Trophoblast cell (in vitro differentiated cells and primary cell): ENCODE results near the gene GALNTL6.

Experiments used
- DNase-seq, 2 donors: peaks; one replicate each; pipeline ENCODE4 v3.0.0-alpha.2; 2016
- H2AFZ ChIP-seq: 2 replicates; pipeline ENCODE4 v1.6.1; 2013; ENCODE audit warnings: low read length, moderate library complexity, mild to moderate bottlenecking; ENCODE audit not compliant: insufficient read depth, poor library complexity
- H2AK5ac ChIP-seq: 2 replicates; pipeline ENCODE4 v1.6.1; 2013; ENCODE audit warnings: mild to moderate bottlenecking, low read length
- H2BK120ac ChIP-seq: 2 replicates; pipeline ENCODE4 v1.6.1; 2013; ENCODE audit warnings: low read length, mild to moderate bottlenecking, moderate library complexity; ENCODE audit not compliant: insufficient read depth, poor library complexity
- H2BK12ac ChIP-seq: 2 replicates; pipeline ENCODE4 v1.6.1; 2013; ENCODE audit warnings: mild to moderate bottlenecking, low read length, moderate library complexity
- H2BK5ac ChIP-seq: 2 replicates; pipeline ENCODE4 v1.6.1; 2013; ENCODE audit warnings: low read length, low read depth, moderate library complexity, mild to moderate bottlenecking; ENCODE audit not compliant: poor library complexity
- H3K14ac ChIP-seq: 2 replicates; pipeline ENCODE4 v1.6.1; 2013; ENCODE audit warnings: mild to moderate bottlenecking, low read length
- H3K18ac ChIP-seq: 2 replicates; pipeline ENCODE4 v1.6.1; 2013; ENCODE audit warnings: mild to moderate bottlenecking, low read length
- H3K23ac ChIP-seq: 2 replicates; pipeline ENCODE4 v1.6.1; 2013; ENCODE audit warnings: low read length
- H3K27ac ChIP-seq: 2 replicates; pipeline ENCODE4 v1.5.1; 2013; ENCODE audit warnings: low read depth, mild to moderate bottlenecking, inconsistent platforms, low read length, moderate library complexity
- H3K27me3 ChIP-seq: 2 replicates; pipeline ENCODE4 v1.6.1; 2013; ENCODE audit warnings: inconsistent platforms, mild to moderate bottlenecking, low read length, moderate library complexity; ENCODE audit not compliant: insufficient read depth
- H3K36me3 ChIP-seq, 2 experiments: 1 replicate in 1 of 2; 2 replicates in 1 of 2; pipeline ENCODE4 v1.6.1; 2013; ENCODE audit warnings: low read length in 2 of 2, mild to moderate bottlenecking in 2 of 2, moderate library complexity in 1 of 2; ENCODE audit not compliant: insufficient read depth in 2 of 2, control insufficient read depth in 1 of 2
- H3K4ac ChIP-seq: 2 replicates; pipeline ENCODE4 v1.6.1; 2013; ENCODE audit warnings: low read depth, mild to moderate bottlenecking, low read length, moderate library complexity
- H3K4me1 ChIP-seq, 2 experiments: 1 replicate in 1 of 2; 2 replicates in 1 of 2; pipeline ENCODE4 v1.6.1; 2013; ENCODE audit warnings: low read length in 2 of 2, mild to moderate bottlenecking in 2 of 2, moderate library complexity in 1 of 2; ENCODE audit not compliant: insufficient read depth in 2 of 2, control insufficient read depth in 1 of 2
- H3K4me2 ChIP-seq: 2 replicates; pipeline ENCODE4 v1.6.1; 2013; ENCODE audit warnings: inconsistent platforms, mild to moderate bottlenecking, low read length, moderate library complexity
- H3K4me3 ChIP-seq: 2 replicates; pipeline ENCODE4 v1.5.1; 2013; ENCODE audit warnings: mild to moderate bottlenecking, low read depth, low read length, inconsistent platforms
- H3K79me1 ChIP-seq: one replicate; pipeline ENCODE4 v1.6.1; 2013; ENCODE audit warnings: low read length
- H3K79me2 ChIP-seq: 2 replicates; pipeline ENCODE4 v1.6.1; 2013; ENCODE audit warnings: low read length, mild to moderate bottlenecking; ENCODE audit not compliant: control insufficient read depth, insufficient read depth, poor library complexity
- H3K9ac ChIP-seq: 2 replicates; pipeline ENCODE4 v1.6.1; 2013; ENCODE audit warnings: mild to moderate bottlenecking, low read length
- H3K9me3 ChIP-seq: 2 replicates; pipeline ENCODE4 v1.6.1; 2013; ENCODE audit warnings: low read depth, mild to moderate bottlenecking, control low read depth, inconsistent platforms, low read length; ENCODE audit not compliant: insufficient read depth
- H4K12ac ChIP-seq: 2 replicates; pipeline ENCODE4 v1.6.1; 2013; ENCODE audit warnings: low read depth, mild to moderate bottlenecking, low read length, moderate library complexity
- H4K8ac ChIP-seq: 2 replicates; pipeline ENCODE4 v1.6.1; 2013; ENCODE audit warnings: low read depth, mild to moderate bottlenecking, low read length, moderate library complexity
- H4K91ac ChIP-seq: one replicate; pipeline ENCODE4 v1.6.1; 2013; ENCODE audit warnings: low read depth, mild to moderate bottlenecking, low read length, moderate library complexity
- WGBS: extraction: QIAGEN DNeasy Blood & Tissue Kit; methylation state at CpG from one replicate; pipeline ENCODE4 v1.1.7; 2013; ENCODE audit warnings: missing lambda C conversion rate; ENCODE audit not compliant: insufficient read length, insufficient coverage; ENCODE audit errors: extremely low coverage; 5-methylcytosine and 5-hydroxymethylcytosine counted together

The GALNTL6 gene

DNA sequence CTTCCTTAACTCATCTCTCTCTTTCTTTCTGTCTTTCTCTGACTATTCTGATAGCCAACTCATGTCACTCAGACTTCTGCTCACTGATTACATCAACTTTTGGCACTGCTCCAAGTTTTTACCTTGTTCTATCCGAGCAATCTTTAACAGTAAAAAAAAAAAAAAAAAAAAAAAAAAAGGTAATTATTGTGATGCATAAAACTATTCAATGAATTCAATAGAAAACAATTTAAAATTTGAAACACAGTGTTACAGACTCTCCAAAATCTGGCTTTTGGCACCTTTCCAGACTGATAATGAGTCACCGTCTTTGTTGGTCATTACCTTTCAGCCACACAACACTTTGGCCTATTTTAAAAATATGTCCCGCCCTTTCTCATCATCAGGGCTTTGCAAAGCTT is 229.5 kb downstream of the GALNTL6 start:
- peak; percentile 44 to 79 for DNase-seq
- no peak overlapping the region for H2AFZ ChIP-seq
- H3K4me2 ChIP-seq, result no peak overlapping the region
- no peak overlapping the region for H2AK5ac ChIP-seq
- no peaks in the 10 kb centered on the region for H3K4me1 ChIP-seq
- H3K23ac ChIP-seq, result no peak overlapping the region
- no CpG with 5 or more reads among the region's 3 CpGs for WGBS
- no peak overlapping the region for H2BK5ac ChIP-seq
- no peaks in the 10 kb centered on the region for H3K79me1 ChIP-seq
- H2BK120ac ChIP-seq, result no peak overlapping the region
- no peaks in the 10 kb centered on the region for H3K9me3 ChIP-seq
- H3K27ac ChIP-seq, result no peak overlapping the region
- no peak overlapping the region for H2BK12ac ChIP-seq
- H3K36me3 ChIP-seq, result no peaks in the 10 kb centered on the region
- no peak overlapping the region for H3K18ac ChIP-seq
- H4K8ac ChIP-seq, result no peak overlapping the region
- no peak overlapping the region for H3K4ac ChIP-seq
- no peak overlapping the region for H3K9ac ChIP-seq
- no peak overlapping the region for H4K91ac ChIP-seq
- no peaks in the 10 kb centered on the region for H3K79me2 ChIP-seq
- H4K12ac ChIP-seq, result no peak overlapping the region
- no peaks in the 10 kb centered on the region for H3K27me3 ChIP-seq
- no peak overlapping the region for H3K4me3 ChIP-seq
- no peak overlapping the region for H3K14ac ChIP-seq

DNA sequence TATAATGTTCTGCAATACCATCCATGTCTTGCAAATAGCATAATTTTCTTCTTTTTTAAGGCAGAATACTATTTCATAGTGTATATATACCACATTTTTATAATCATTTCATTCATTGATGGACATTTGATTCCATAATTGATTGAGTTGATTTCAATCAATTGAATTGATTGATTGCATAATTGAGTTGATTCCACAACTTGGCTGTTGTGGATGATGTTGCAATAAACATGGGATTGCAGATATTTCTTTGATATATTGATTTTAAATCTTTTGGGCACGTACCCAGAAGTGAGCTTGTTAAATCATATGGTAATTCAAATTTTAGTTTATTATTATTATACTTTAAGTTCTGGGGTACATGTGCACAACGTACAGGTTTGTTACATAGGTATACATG is 232.8 kb downstream of the GALNTL6 start:
- DNase-seq, result no peak
- no peak overlapping the region for H3K9ac ChIP-seq
- H3K4me2 ChIP-seq, result no peak overlapping the region
- no peak overlapping the region for H2AFZ ChIP-seq
- no peak overlapping the region for H2AK5ac ChIP-seq
- no peaks in the 10 kb centered on the region for H3K27me3 ChIP-seq
- H2BK5ac ChIP-seq, result no peak overlapping the region
- no peak overlapping the region for H3K27ac ChIP-seq
- H3K79me1 ChIP-seq, result no peaks in the 10 kb centered on the region
- H3K23ac ChIP-seq, result no peak overlapping the region
- H3K14ac ChIP-seq, result no peak overlapping the region
- H3K4ac ChIP-seq, result no peak overlapping the region
- no peaks in the 10 kb centered on the region for H3K9me3 ChIP-seq
- no peak overlapping the region for H4K12ac ChIP-seq
- no peaks in the 10 kb centered on the region for H3K36me3 ChIP-seq
- no peak overlapping the region for H2BK12ac ChIP-seq
- no peak overlapping the region for H4K91ac ChIP-seq
- H4K8ac ChIP-seq, result no peak overlapping the region
- no CpG with 5 or more reads among the region's 2 CpGs for WGBS
- no peaks in the 10 kb centered on the region for H3K4me1 ChIP-seq
- H2BK120ac ChIP-seq, result no peak overlapping the region
- no peak overlapping the region for H3K4me3 ChIP-seq
- H3K79me2 ChIP-seq, result no peaks in the 10 kb centered on the region
- H3K18ac ChIP-seq, result no peak overlapping the region

DNA sequence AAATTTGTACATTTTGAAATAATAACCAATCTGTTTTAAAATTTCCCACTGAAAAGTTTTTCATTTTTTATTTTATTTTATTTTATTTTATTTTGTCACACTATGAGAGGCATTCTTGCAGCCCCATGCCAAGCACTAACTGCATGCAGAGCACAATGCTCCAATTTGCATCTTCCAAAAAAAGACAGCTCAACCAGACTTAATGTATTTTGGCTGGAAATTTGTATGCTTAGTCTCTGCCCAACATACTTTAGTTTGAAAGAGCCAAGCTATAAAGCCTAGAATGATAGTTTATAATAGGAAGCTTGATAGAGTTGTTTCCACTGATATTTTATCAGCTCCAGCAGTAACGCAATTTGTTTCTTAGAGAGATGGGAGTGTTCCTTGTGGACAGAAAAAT is 235.5 kb downstream of the GALNTL6 start:
- Histone ChIP-seq H3K18ac (no peak overlapping the region), H2AFZ (no peak overlapping the region), H3K27me3 (no peaks in the 10 kb centered on the region), H3K4me2 (no peak overlapping the region), H2BK12ac (no peak overlapping the region), H3K36me3 (no peaks in the 10 kb centered on the region), H2BK120ac (no peak overlapping the region), H3K79me1 (no peaks in the 10 kb centered on the region), H4K91ac (no peak overlapping the region), H3K79me2 (no peaks in the 10 kb centered on the region), H3K9ac (no peak overlapping the region), H3K23ac (no peak overlapping the region), H4K8ac (no peak overlapping the region), H3K4ac (no peak overlapping the region), H3K4me1 (no peaks in the 10 kb centered on the region), H3K4me3 (no peak overlapping the region), H3K9me3 (no peaks in the 10 kb centered on the region), H3K14ac (no peak overlapping the region), H2AK5ac (no peak overlapping the region), H3K27ac (no peak overlapping the region), H4K12ac (no peak overlapping the region), H2BK5ac (no peak overlapping the region)
- DNase-seq, result no peak
- WGBS, result no CpG with 5 or more reads among the region's 1 CpG

DNA sequence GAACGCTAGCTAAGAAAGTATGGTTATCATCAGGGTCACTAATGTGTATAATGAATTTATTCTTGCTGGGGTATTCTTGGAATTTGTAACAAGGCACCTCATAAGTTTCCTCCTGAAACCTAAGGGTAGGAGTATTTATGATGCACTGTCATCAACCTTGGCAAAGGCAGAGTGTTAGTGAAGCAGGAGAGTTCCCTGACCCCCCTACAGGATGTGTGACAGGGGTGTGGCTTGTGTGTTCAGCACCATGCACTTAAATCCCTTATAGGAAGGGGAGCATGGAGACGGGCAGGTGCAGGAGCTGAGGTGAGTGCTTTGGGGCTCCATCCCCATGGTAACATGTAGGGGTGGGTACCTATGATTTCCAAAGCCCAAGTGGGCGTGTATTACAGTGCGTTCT is 237.7 kb downstream of the GALNTL6 start:
- H3K4ac ChIP-seq, result no peak overlapping the region
- H4K91ac ChIP-seq, result no peak overlapping the region
- no peaks in the 10 kb centered on the region for H3K36me3 ChIP-seq
- H3K23ac ChIP-seq, result no peak overlapping the region
- H3K9ac ChIP-seq, result no peak overlapping the region
- no peaks in the 10 kb centered on the region for H3K79me1 ChIP-seq
- no peak overlapping the region for H2AFZ ChIP-seq
- H2BK120ac ChIP-seq, result no peak overlapping the region
- no peak overlapping the region for H3K18ac ChIP-seq
- no peak overlapping the region for H4K8ac ChIP-seq
- WGBS, result no CpG with 5 or more reads among the region's 4 CpGs
- H2BK12ac ChIP-seq, result no peak overlapping the region
- no peak overlapping the region for H3K14ac ChIP-seq
- DNase-seq, result no peak
- H3K4me2 ChIP-seq, result no peak overlapping the region
- no peaks in the 10 kb centered on the region for H3K4me1 ChIP-seq
- H3K27ac ChIP-seq, result no peak overlapping the region
- H2AK5ac ChIP-seq, result no peak overlapping the region
- H2BK5ac ChIP-seq, result no peak overlapping the region
- no peak overlapping the region for H3K4me3 ChIP-seq
- H4K12ac ChIP-seq, result no peak overlapping the region
- H3K9me3 ChIP-seq, result no peaks in the 10 kb centered on the region
- no peaks in the 10 kb centered on the region for H3K79me2 ChIP-seq
- no peaks in the 10 kb centered on the region for H3K27me3 ChIP-seq
